ENCODE results near the gene ARV1.
"Not testable (repeated sequence)": the region's sequence is repeated elsewhere in the genome, so short reads cannot be mapped to it uniquely, and the experiment has no call there.

ARV1 gene

GRCh38 chr1:231020139-231020601 lies 41.3 kb downstream of the ARV1 start:
- DNase-seq = no peak

GRCh38 chr1:231020816-231021215 lies 41.9 kb downstream of the ARV1 start:
- DNase-seq = no peak

- DNase-seq = no peak
Measured at GRCh38 chr1:231021540-231022031, 42.7 kb downstream of the ARV1 start.

- not testable (repeated sequence) for DNase-seq
Measured at GRCh38 chr1:231022543-231022942, 43.6 kb downstream of the ARV1 start.

- DNase-seq = no peak
Measured at GRCh38 chr1:231023150-231023549, 44.3 kb downstream of the ARV1 start.

GRCh38 chr1:231026576-231026975 lies 47.7 kb downstream of the ARV1 start:
- no peak for DNase-seq

- no peak for DNase-seq
Measured at GRCh38 chr1:231027136-231027925, 48.4 kb downstream of the ARV1 start.

- DNase-seq = no peak
Measured at GRCh38 chr1:231027971-231028370, 49.1 kb downstream of the ARV1 start.

GRCh38 chr1:231028682-231029081 lies 49.8 kb downstream of the ARV1 start:
- DNase-seq = no peak

- not testable (repeated sequence) for DNase-seq
Measured at GRCh38 chr1:231029247-231029646, 50.4 kb downstream of the ARV1 start.

- no peak for DNase-seq
Measured at GRCh38 chr1:231029841-231030240, 50.9 kb downstream of the ARV1 start.

GRCh38 chr1:231032963-231033362 lies 54.1 kb downstream of the ARV1 start:
- no peak for DNase-seq

- DNase-seq = peak in 1 of 14 donors; percentile 8
Measured at GRCh38 chr1:231035799-231036198, 56.9 kb downstream of the ARV1 start.

- DNase-seq = peak in 2 of 14 donors; percentile 6 to 16
Measured at GRCh38 chr1:231036416-231036815, 57.5 kb downstream of the ARV1 start.

- no peak for DNase-seq
Measured at GRCh38 chr1:231037585-231038517, 59.0 kb downstream of the ARV1 start.

- peak in 6 of 14 donors; percentile 5 to 58 (median 32) for DNase-seq
Measured at GRCh38 chr1:231039161-231040018, 60.5 kb downstream of the ARV1 start.

GRCh38 chr1:231040019-231040799 lies 61.3 kb downstream of the ARV1 start, which contains the start of gene FAM89A:
Gene FAM89A, minus strand, starts transcription at chr1:231040254. Its CDS starts 43 bp downstream, at chr1:231040211.
- peak in 11 of 14 donors; percentile 11 to 77 (median 26) for DNase-seq

- peak in 2 of 14 donors; percentile 31 to 36 for DNase-seq
Measured at GRCh38 chr1:231040800-231041718, 62.2 kb downstream of the ARV1 start.

GRCh38 chr1:231041719-231042261 lies 62.9 kb downstream of the ARV1 start:
- DNase-seq = no peak

GRCh38 chr1:231044588-231044987 lies 65.7 kb downstream of the ARV1 start:
- DNase-seq = no peak

All from C1 segment of cervical spinal cord (tissue), 14 donors.